Kidney (tissue), 14 donors: Measurements from ENCODE around the gene NHEJ1. TPM values are rescaled to one million over a fixed set of nuclear protein-coding genes. Genes with fewer than 3 reads are reported as not detected.

Experiments
- DNase-seq, 5 donors: peaks; one replicate each; pipeline ENCODE4 v3.0.0-alpha.2; 2013 to 2020
- FAIRE-seq: peaks from 2 replicates; lab custom pipeline; 2012; peaks lifted over from hg19 to GRCh38; lab: Jason Lieb, UNC
- H3K27ac ChIP-seq, 2 donors: one replicate each; pipeline ENCODE4 v1.7.0; 2013; ENCODE audit warnings: low read depth in 2 of 2, low read length in 2 of 2, inconsistent platforms in 1 of 2
- H3K27me3 ChIP-seq: one replicate; pipeline ENCODE4 v1.7.1; 2013; ENCODE audit warnings: low read length, inconsistent platforms; ENCODE audit not compliant: control insufficient read depth, insufficient read depth
- H3K36me3 ChIP-seq, 3 donors: one replicate each; pipeline versions ENCODE4 v1.7.0 to v1.7.1; 2013; ENCODE audit warnings: low read length in 3 of 3, control low read depth in 1 of 3, inconsistent platforms in 1 of 3; ENCODE audit not compliant: insufficient read depth in 3 of 3, control insufficient read depth in 2 of 3
- H3K4me1 ChIP-seq, 3 donors: one replicate each; pipeline versions ENCODE4 v1.7.0 to v1.7.1; 2013; ENCODE audit warnings: low read length in 3 of 3, inconsistent platforms in 1 of 3, low read depth in 1 of 3; ENCODE audit not compliant: control insufficient read depth in 2 of 3, insufficient read depth in 2 of 3
- H3K4me3 ChIP-seq, 3 donors: one replicate each; pipeline versions ENCODE4 v1.7.0 to v1.8.1; 2013; ENCODE audit warnings: low read length in 3 of 3, control low read depth in 1 of 3, inconsistent platforms in 1 of 3
- H3K9ac ChIP-seq, 3 donors: one replicate each; pipeline versions ENCODE4 v1.7.0 to v1.7.1; 2013; ENCODE audit warnings: low read length in 3 of 3, control low read depth in 1 of 3, inconsistent platforms in 1 of 3
- H3K9me3 ChIP-seq, 3 donors: one replicate each; pipeline versions ENCODE4 v1.7.0 to v1.7.1; 2013; ENCODE audit warnings: low read length in 3 of 3, control low read depth in 1 of 3, inconsistent platforms in 1 of 3; ENCODE audit not compliant: control insufficient read depth in 2 of 3, insufficient read depth in 1 of 3
- CTCF ChIP-seq: IDR thresholded peaks from 3 replicates; pipeline ENCODE4 v1.5.1; 2012; ENCODE audit warnings: mild to moderate bottlenecking, moderate library complexity, borderline replicate concordance; ENCODE audit not compliant: insufficient read depth; ENCODE audit errors: extremely low read depth
- intact Hi-C: fragments of 100-400 bp; cut with DNase I; formaldehyde crosslinking; loops from one replicate; pipeline ENCODE4 v1.11.1; 2022
- polyA plus RNA-seq: library from polyadenylated mRNA; stranded (reverse); fragments of 350-450 nt; fragmentation: Illumina TruSeq; extraction: RNeasy Lipid Tissue Mini Kit (QIAGEN cat#74804); gene quantifications from one replicate; pipeline ENCODE4 v1.2.3, GENCODE V29; 2014; ENCODE audit warnings: low read depth, low replicate concordance; ENCODE audit not compliant: insufficient read depth
- total RNA-seq: library from RNA; stranded (reverse); fragmentation: NEBNext Ultra II Directional; extraction: Animal tissue kit (Norgen Biotek cat#: 25700); gene quantifications from one replicate; pipeline ENCODE4 v1.2.1, GENCODE V29; 2021
- donor health status: control.
- donor health status: control.
- donor health status: control.
- donor health status: control.
- donor health status: control.
- donor health status: DM: yes; HTN: yes; CAD: no.
- donor health status: Normal renal cell carcinoma (clear cell type).

The NHEJ1 gene
- total and polyA plus RNA-seq, 2 donors from 2014 or later: 17.5 to 17.7 TPM

- no peak for TF ChIP-seq CTCF
- intact Hi-C loops: no loop called here
- FAIRE-seq (no peak), DNase-seq (peak in 1 of 5 donors; percentile 68)
- Histone ChIP-seq H3K27me3 (no peaks in the 10 kb centered on the region), H3K9me3 (no peaks in the 10 kb centered on the region), H3K9ac (no peak overlapping the region), H3K4me3 (no peak overlapping the region), H3K36me3 (no peaks in the 10 kb centered on the region), H3K27ac (no peak overlapping the region), H3K4me1 (no peaks in the 10 kb centered on the region)
These were observed 132.5 kb downstream of the NHEJ1 start for GRCh38 chr2:219028141-219028540.

- DNase-seq (peak in 1 of 5 donors; percentile 65), FAIRE-seq (no peak)
- Histone ChIP-seq H3K27ac (no peak overlapping the region), H3K36me3 (no peaks in the 10 kb centered on the region), H3K27me3 (no peaks in the 10 kb centered on the region), H3K9ac (no peak overlapping the region), H3K4me3 (no peak overlapping the region), H3K9me3 (no peaks in the 10 kb centered on the region), H3K4me1 (no peaks in the 10 kb centered on the region)
- no peak for TF ChIP-seq CTCF
- intact Hi-C loops: no loop called here
These were observed 133.0 kb downstream of the NHEJ1 start for GRCh38 chr2:219027511-219028055.

DNA sequence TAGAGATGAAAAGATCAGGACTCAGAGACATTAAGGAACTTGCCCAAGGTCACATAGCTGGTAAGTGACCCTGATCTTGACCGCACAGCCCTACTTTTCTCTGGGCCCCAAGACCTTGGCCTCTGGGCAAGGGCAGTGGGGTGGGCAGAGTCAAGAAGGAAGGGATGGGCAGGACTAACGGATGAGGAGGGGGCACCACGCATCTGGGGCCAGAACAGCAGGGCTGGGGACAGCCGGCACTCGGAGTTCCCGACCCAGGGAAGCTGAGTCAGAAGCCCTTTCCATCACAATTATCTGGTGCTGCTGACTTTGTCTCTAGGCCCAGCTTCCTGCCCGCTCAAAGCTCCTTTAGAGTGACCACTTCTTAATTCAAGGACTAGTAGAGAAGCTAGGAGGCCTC is 133.7 kb downstream of the NHEJ1 start:
- H3K4me3 ChIP-seq: no peak overlapping the region
- no peaks in the 10 kb centered on the region for H3K4me1 ChIP-seq
- no peaks in the 10 kb centered on the region for H3K36me3 ChIP-seq
- no peak for TF ChIP-seq CTCF
- no peak overlapping the region for H3K27ac ChIP-seq
- no peaks in the 10 kb centered on the region for H3K27me3 ChIP-seq
- FAIRE-seq (no peak), DNase-seq (peak in 1 of 5 donors; percentile 41)
- H3K9me3 ChIP-seq: no peaks in the 10 kb centered on the region
- intact Hi-C loops: no loop called here
- no peak overlapping the region for H3K9ac ChIP-seq
